Esophagus squamous epithelium (tissue), 5 donors: ENCODE data around the gene CYP3A5. TPM values are rescaled to one million over a fixed set of nuclear protein-coding genes. Genes with fewer than 3 reads are reported as not detected.

Source experiments
- DNase-seq: peaks from one replicate; lab custom pipeline; 2025; lab: John Stamatoyannopoulos, UW
- H3K27ac ChIP-seq, 4 donors: fragments of 200-600 bp; sonication (generic); one replicate each; pipeline ENCODE4 v1.5.1; 2016 to 2019; ENCODE audit warnings: mild to moderate bottlenecking in 1 of 4
- H3K27me3 ChIP-seq, 4 donors: fragments of 200-600 bp; sonication (generic); 1 replicate in 3 of 4; 2 replicates in 1 of 4; pipeline versions ENCODE4 v1.5.1 to v1.6.0; 2017 to 2021; ENCODE audit warnings: antibody characterized with exemption in 1 of 4
- H3K36me3 ChIP-seq, 3 donors: fragments of 200-600 bp; sonication (generic); one replicate each; pipeline ENCODE4 v1.5.1; 2016 to 2019
- H3K4me1 ChIP-seq, 3 donors: fragments of 200-600 bp; sonication (generic); one replicate each; pipeline ENCODE4 v1.5.1; 2017 to 2019
- H3K4me3 ChIP-seq, 4 donors: fragments of 200-600 bp; sonication (generic); 1 replicate in 3 of 4; 2 replicates in 1 of 4; pipeline ENCODE4 v1.5.1; 2016 to 2019; ENCODE audit warnings: mild to moderate bottlenecking in 2 of 4, moderate library complexity in 1 of 4
- H3K9me3 ChIP-seq, 3 donors: fragments of 200-600 bp; sonication (generic); one replicate each; pipeline ENCODE4 v1.5.1; 2016 to 2019
- CTCF ChIP-seq, 6 experiments: fragments of 450-650 bp in 4 of 6; fragments of 200-600 bp in 2 of 6; sonication (generic) in 2 of 6; IDR thresholded peaks; one replicate each; pipeline ENCODE4 v1.5.1; 2016 to 2019; ENCODE audit warnings: antibody characterized with exemption in 6 of 6, mild to moderate bottlenecking in 4 of 6, moderate library complexity in 4 of 6
- POLR2A ChIP-seq, 4 donors: fragments of 450-650 bp; IDR thresholded peaks; one replicate each; pipeline ENCODE4 v1.6.1; 2017; ENCODE audit warnings: antibody characterized with exemption in 4 of 4, mild to moderate bottlenecking in 4 of 4, moderate library complexity in 3 of 4
- WGBS, 2 donors: methylation state at CpG; one replicate each; pipeline ENCODE4 v1.1.5; 2018; 5-methylcytosine and 5-hydroxymethylcytosine counted together
- intact Hi-C: fragments of 100-400 bp; cut with DNase I; formaldehyde crosslinking; loops from one replicate; pipeline ENCODE4 v1.15.0; 2022
- total RNA-seq, 4 donors: library from RNA; depleted of rRNA; stranded (reverse); fragments of >200 nt; gene quantifications; one replicate each; pipeline ENCODE4 v1.1.0, GENCODE V29; 2016
- donor health status: DM: yes; HTN: yes; CAD: no.

The CYP3A5 gene
- total RNA-seq, 4 donors from 2014 or later, result 34.5 to 99.8 (median 79.1) TPM

GRCh38 chr7:99685129-99685758, 5.4 kb upstream of the CYP3A5 start:
- no peak for DNase-seq
- Histone ChIP-seq H3K4me1 (peaks cover 0 to 7% (median 4%) of the 10 kb centered on the region in 3 donors), H3K4me3 (no peak overlapping the region), H3K27me3 (no peaks in the 10 kb centered on the region), H3K9me3 (peaks cover 0 to 3% (median 0%) of the 10 kb centered on the region in 3 donors), H3K36me3 (no peaks in the 10 kb centered on the region), H3K27ac (no peak overlapping the region)
- TF ChIP-seq CTCF (IDR thresholded peaks at IDR 0.05) (no peak), POLR2A (IDR thresholded peaks at IDR 0.05) (no peak)
- intact Hi-C loops, result no loop called here
- 89% methylated on average over 9 of the region's 9 CpGs for WGBS, 2 donors

GRCh38 chr7:99679032-99679399, 780 bp downstream of the CYP3A5 start:
- H3K4me1 ChIP-seq, result peaks cover 0 to 35% (median 0%) of the 10 kb centered on the region in 3 donors
- H3K27me3 ChIP-seq, result no peaks in the 10 kb centered on the region
- intact Hi-C loops, result no loop called here
- peaks cover 0 to 35% (median 0%) of the 10 kb centered on the region in 3 donors for H3K36me3 ChIP-seq
- peak overlapping the region; percentile 23 to 44 (median 40) for H3K4me3 ChIP-seq
- DNase-seq, result no peak
- H3K9me3 ChIP-seq, result peaks cover 0 to 3% (median 0%) of the 10 kb centered on the region in 3 donors
- peak overlapping the region in 3 of 4 donors; percentile 69 to 86 (median 85) for H3K27ac ChIP-seq
- no peak for TF ChIP-seq POLR2A (IDR thresholded peaks at IDR 0.05)
- no peak for TF ChIP-seq CTCF (IDR thresholded peaks at IDR 0.05)
- 32 to 36% methylated on average over 4 of the region's 4 CpGs for WGBS, 2 donors

GRCh38 chr7:99677648-99678045, 2.1 kb downstream of the CYP3A5 start:
- H3K27me3 ChIP-seq, result no peaks in the 10 kb centered on the region
- H3K27ac ChIP-seq, result no peak overlapping the region
- H3K9me3 ChIP-seq, result peaks cover 0 to 3% (median 0%) of the 10 kb centered on the region in 3 donors
- no peak for DNase-seq
- intact Hi-C loops, result no loop called here
- peaks cover 0 to 48% (median 0%) of the 10 kb centered on the region in 3 donors for H3K36me3 ChIP-seq
- H3K4me1 ChIP-seq, result peaks cover 0 to 35% (median 0%) of the 10 kb centered on the region in 3 donors
- WGBS, 2 donors, result 80 to 93% methylated on average over 1 to 2 of the region's 2 CpGs
- TF ChIP-seq CTCF (IDR thresholded peaks at IDR 0.05) (no peak), POLR2A (IDR thresholded peaks at IDR 0.05) (no peak)
- H3K4me3 ChIP-seq, result peak overlapping the region in 2 of 4 donors; percentile 10 to 44

GRCh38 chr7:99677013-99677647, 2.7 kb downstream of the CYP3A5 start:
- H3K36me3 ChIP-seq, result peaks cover 0 to 54% (median 0%) of the 10 kb centered on the region in 3 donors
- H3K4me1 ChIP-seq, result peaks cover 0 to 35% (median 0%) of the 10 kb centered on the region in 3 donors
- H3K9me3 ChIP-seq, result peaks cover 0 to under 1% (median 0%) of the 10 kb centered on the region in 3 donors
- no peak for DNase-seq
- no peak for TF ChIP-seq POLR2A (IDR thresholded peaks at IDR 0.05)
- TF ChIP-seq CTCF (IDR thresholded peaks at IDR 0.05), result no peak
- WGBS, 2 donors, result 84 to 87% methylated on average over 4 of the region's 4 CpGs
- H3K4me3 ChIP-seq, result no peak overlapping the region
- H3K27ac ChIP-seq, result no peak overlapping the region
- no peaks in the 10 kb centered on the region for H3K27me3 ChIP-seq
- intact Hi-C loops, result no loop called here
